Measurements from ENCODE around the gene MICAL3.

MICAL3 gene

GRCh38 chr22:17917490-17917983 is 106.8 kb downstream of the MICAL3 start:
- DNase-seq (ENCODE audit: low read depth in 2 of 2, low spot score in 1 of 2), result no peak

- DNase-seq (ENCODE audit: low read depth in 2 of 2, low spot score in 1 of 2), result no peak
Observed at GRCh38 chr22:17916226-17916889, 108.0 kb downstream of the MICAL3 start.

- DNase-seq (ENCODE audit: low read depth in 2 of 2, low spot score in 1 of 2), result no peak
Observed at GRCh38 chr22:17915676-17916075, 108.7 kb downstream of the MICAL3 start.

- no peak for DNase-seq (ENCODE audit: low read depth in 2 of 2, low spot score in 1 of 2)
Observed at GRCh38 chr22:17915188-17915587, 109.2 kb downstream of the MICAL3 start.

- DNase-seq (ENCODE audit: low read depth in 2 of 2, low spot score in 1 of 2), result no peak
Observed at GRCh38 chr22:17914474-17914873, 109.9 kb downstream of the MICAL3 start.

- DNase-seq (ENCODE audit: low read depth in 2 of 2, low spot score in 1 of 2), result no peak
Observed at GRCh38 chr22:17913801-17914347, 110.5 kb downstream of the MICAL3 start.

GRCh38 chr22:17912945-17913721 is 111.2 kb downstream of the MICAL3 start:
- DNase-seq (ENCODE audit: low read depth in 2 of 2, low spot score in 1 of 2), result no peak

- DNase-seq (ENCODE audit: low read depth in 2 of 2, low spot score in 1 of 2), result no peak
Observed at GRCh38 chr22:17911887-17912286, 112.5 kb downstream of the MICAL3 start.

- no peak for DNase-seq (ENCODE audit: low read depth in 2 of 2, low spot score in 1 of 2)
Observed at GRCh38 chr22:17911312-17911705, 113.1 kb downstream of the MICAL3 start.

GRCh38 chr22:17910561-17911311 is 113.6 kb downstream of the MICAL3 start:
- DNase-seq (ENCODE audit: low read depth in 2 of 2, low spot score in 1 of 2), result no peak

GRCh38 chr22:17907748-17908051 is 116.7 kb downstream of the MICAL3 start:
- DNase-seq (ENCODE audit: low read depth in 2 of 2, low spot score in 1 of 2), result no peak

- no peak for DNase-seq (ENCODE audit: low read depth in 2 of 2, low spot score in 1 of 2)
Observed at GRCh38 chr22:17906978-17907747, 117.2 kb downstream of the MICAL3 start.

GRCh38 chr22:17905445-17905844 is 118.9 kb downstream of the MICAL3 start:
- DNase-seq (ENCODE audit: low read depth in 2 of 2, low spot score in 1 of 2), result no peak

GRCh38 chr22:17903564-17904295 is 120.6 kb downstream of the MICAL3 start:
- no peak for DNase-seq (ENCODE audit: low read depth in 2 of 2, low spot score in 1 of 2)

GRCh38 chr22:17902960-17903359 is 121.4 kb downstream of the MICAL3 start:
- DNase-seq (ENCODE audit: low read depth in 2 of 2, low spot score in 1 of 2), result no peak

- no peak for DNase-seq (ENCODE audit: low read depth in 2 of 2, low spot score in 1 of 2)
Observed at GRCh38 chr22:17898375-17898774, 126.0 kb downstream of the MICAL3 start.

- no peak for DNase-seq (ENCODE audit: low read depth in 2 of 2, low spot score in 1 of 2)
Observed at GRCh38 chr22:17897858-17898257, 126.5 kb downstream of the MICAL3 start.

- no peak for DNase-seq (ENCODE audit: low read depth in 2 of 2, low spot score in 1 of 2)
Observed at GRCh38 chr22:17897426-17897825, 126.9 kb downstream of the MICAL3 start.

- DNase-seq (ENCODE audit: low read depth in 2 of 2, low spot score in 1 of 2), result no peak
Observed at GRCh38 chr22:17896586-17896985, 127.8 kb downstream of the MICAL3 start.

GRCh38 chr22:17893900-17894535 is 130.3 kb downstream of the MICAL3 start:
- no peak for DNase-seq (ENCODE audit: low read depth in 2 of 2, low spot score in 1 of 2)
